Kidney tubule cell (primary cell): Measurements from ENCODE around the gene ZNF317.
"Not testable (repeated sequence)": the region's sequence is repeated elsewhere in the genome, so short reads cannot be mapped to it uniquely, and the experiment has no call there.

Experiments used
- DNase-seq: peaks from one replicate; pipeline ENCODE4 v3.0.0-alpha.2; 2018; ENCODE audit warnings: low spot score

ZNF317 gene

GRCh38 chr19:9175326-9175725 is 35.1 kb downstream of the ZNF317 start:
- DNase-seq, result no peak

- DNase-seq, result no peak
These were observed 38.7 kb downstream of the ZNF317 start, which contains the start of gene OR7D2 for GRCh38 chr19:9178901-9179300. OR7D2 (plus strand) TSS chr19:9178979; CDS start chr19:9185782, 6,803 bp downstream.

DNA sequence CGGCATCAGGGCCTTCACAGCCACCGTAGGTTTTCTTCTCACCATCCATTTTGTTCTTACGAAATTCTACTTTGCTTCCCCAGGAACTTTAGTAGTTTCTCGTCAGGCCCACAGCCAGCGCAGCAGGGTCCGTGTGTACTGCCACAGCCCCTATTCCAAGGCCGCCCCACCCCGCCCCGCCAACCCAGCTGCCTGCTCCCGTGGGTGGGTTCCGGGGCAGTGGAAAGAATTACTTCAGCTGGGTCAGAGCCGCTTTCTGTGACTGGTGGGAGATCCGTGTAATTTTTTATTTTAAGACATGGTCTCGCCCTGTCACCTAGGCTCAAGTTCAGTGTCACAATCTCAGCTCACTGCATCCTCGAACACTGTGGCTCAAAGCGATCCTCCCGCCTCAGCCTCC is 42.8 kb downstream of the ZNF317 start:
- DNase-seq, result no peak

- no peak for DNase-seq
These were observed 47.0 kb downstream of the ZNF317 start for GRCh38 chr19:9187191-9187590.

DNA sequence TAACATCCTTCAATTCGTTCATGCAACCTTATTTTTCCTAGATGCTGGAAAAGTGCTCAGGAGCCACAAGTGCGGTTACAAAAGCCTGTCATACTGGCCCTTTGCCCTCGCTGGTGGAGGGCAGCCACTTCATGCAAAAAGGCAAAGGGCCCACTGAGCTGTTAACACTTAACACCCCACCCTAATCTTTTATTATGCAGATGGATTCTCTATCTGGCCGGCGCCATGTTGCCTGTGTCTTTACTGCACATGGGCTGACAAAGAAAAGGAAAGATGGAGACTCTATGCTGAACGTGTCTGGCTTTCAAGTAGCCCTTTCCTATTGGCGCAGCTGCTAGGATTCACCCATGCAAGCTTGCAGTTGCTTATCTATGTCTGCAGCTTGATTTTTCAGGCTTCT is 49.3 kb downstream of the ZNF317 start:
- no peak for DNase-seq

DNA sequence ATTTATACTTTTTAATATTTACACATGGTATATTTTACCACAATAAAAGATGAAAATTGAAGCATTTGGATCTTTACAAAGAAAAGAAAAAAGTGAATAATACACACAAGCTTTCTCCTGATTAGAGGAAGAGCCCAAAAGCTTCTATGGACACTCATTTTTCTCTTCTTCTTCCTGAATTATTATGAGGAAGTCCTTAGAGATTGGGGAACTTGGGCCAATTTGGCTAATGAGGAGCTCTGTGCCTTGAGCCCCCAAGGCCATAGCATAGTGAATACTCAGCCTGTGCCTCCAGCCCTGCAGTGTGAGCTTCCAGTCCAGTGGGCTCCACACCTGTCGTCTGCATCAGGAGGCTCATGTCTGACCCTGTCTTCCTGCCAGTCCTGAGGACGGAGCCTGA is 57.8 kb downstream of the ZNF317 start:
- not testable (repeated sequence) for DNase-seq

GRCh38 chr19:9205501-9206113 is 65.4 kb downstream of the ZNF317 start:
- peak; percentile 58 for DNase-seq
